ENCODE results near the gene PBX3.

- TF ChIP-seq CTCF (conservative IDR thresholded peaks at IDR 0.05; ENCODE audit: low read depth, low read length), result no peak
- TF ChIP-seq EZH2 (IDR thresholded peaks at IDR 0.05; ENCODE audit: borderline replicate concordance, low read depth, low read length, poor library complexity, severe bottlenecking), result no peak
Measured at GRCh38 chr9:125989524-125990180, 242.5 kb downstream of the PBX3 start.
